Measurements from ENCODE around the gene C16orf92.
A peak's percentile ranks its signal among the peaks of the same experiment; 100 is the strongest.

C16orf92 gene

GRCh38 chr16:30022887-30023286 is at the start of gene C16orf92:
Gene C16orf92, plus strand, starts transcription at chr16:30023198. Its CDS starts 143 bp downstream, at chr16:30023341.
- DNase-seq = no peak

GRCh38 chr16:29973384-29974246 is 49.4 kb upstream of the C16orf92 start, which contains the start of gene TAOK2:
Gene TAOK2, plus strand, starts transcription at chr16:29973868. Its CDS starts 3,905 bp downstream, at chr16:29977773.
- DNase-seq = peak; percentile 99

- DNase-seq = peak; percentile 60 to 68
These were observed 48.5 kb upstream of the C16orf92 start for GRCh38 chr16:29974291-29975133.

- no peak for DNase-seq
These were observed 47.9 kb upstream of the C16orf92 start for GRCh38 chr16:29975134-29975538.

GRCh38 chr16:29975811-29976511 is 47.0 kb upstream of the C16orf92 start:
- DNase-seq = no peak

- no peak for DNase-seq
These were observed 45.8 kb upstream of the C16orf92 start for GRCh38 chr16:29977063-29977825.

- DNase-seq = no peak
These were observed 44.9 kb upstream of the C16orf92 start for GRCh38 chr16:29978081-29978480.

GRCh38 chr16:29978564-29979270 is 44.3 kb upstream of the C16orf92 start:
- no peak for DNase-seq

GRCh38 chr16:29982560-29983419 is 40.2 kb upstream of the C16orf92 start:
- no peak for DNase-seq

- DNase-seq = no peak
These were observed 39.4 kb upstream of the C16orf92 start for GRCh38 chr16:29983420-29984136.

GRCh38 chr16:29984137-29984763 is 38.7 kb upstream of the C16orf92 start:
- no peak for DNase-seq

GRCh38 chr16:29984764-29985147 is 38.2 kb upstream of the C16orf92 start:
- no peak for DNase-seq

GRCh38 chr16:29985271-29985811 is 37.7 kb upstream of the C16orf92 start:
- no peak for DNase-seq

- DNase-seq = no peak
These were observed 36.8 kb upstream of the C16orf92 start for GRCh38 chr16:29986231-29986630.

GRCh38 chr16:29986931-29987330 is 36.1 kb upstream of the C16orf92 start:
- DNase-seq = no peak

- no peak for DNase-seq
These were observed 35.5 kb upstream of the C16orf92 start for GRCh38 chr16:29987371-29988085.

GRCh38 chr16:29988346-29989075 is 34.5 kb upstream of the C16orf92 start:
- no peak for DNase-seq

Measured in inflammatory macrophage treated with lipopolysaccharide for 1 hour (primary cell).